ENCODE measurements around the gene GEMIN4.
A peak's percentile ranks its signal among the peaks of the same experiment; 100 is the strongest.

Gene GEMIN4

GRCh38 chr17:740240-741017 lies 11.6 kb downstream of the GEMIN4 start:
- TF ChIP-seq CTCF (conservative IDR thresholded peaks at IDR 0.05; ENCODE audit: low read depth): no peak
- no peak for DNase-seq (ENCODE audit: low spot score)
- ChIA-PET POLR2A (ENCODE audit: low non-redundant PET) (interaction anchor here (0.7 kb wide), 1 partner anchor 694 kb away, joined by 3 read pairs; no protein-coding TSS in a partner anchor), CTCF (interaction anchor here (0.6 kb wide), 1 partner anchor 262 kb away, joined by 3 read pairs; no protein-coding TSS in a partner anchor)
- peak overlapping the region; percentile 24; the same call in 1 of the 2 replicates for H3K27ac ChIP-seq

GRCh38 chr17:737561-738113 lies 14.4 kb downstream of the GEMIN4 start:
- H3K27ac ChIP-seq: peak overlapping the region; percentile 42
- POLR2A ChIA-PET (ENCODE audit: low non-redundant PET): no interaction called here
- no peak for DNase-seq (ENCODE audit: low spot score)
- CTCF ChIA-PET: interaction anchor here (0.7 kb wide), 1 partner anchor 41 kb away, joined by 3 read pairs; no protein-coding TSS in a partner anchor
- no peak for TF ChIP-seq CTCF (conservative IDR thresholded peaks at IDR 0.05; ENCODE audit: low read depth)

- ChIA-PET POLR2A (ENCODE audit: low non-redundant PET) (no interaction called here), CTCF (no interaction called here)
- H3K27ac ChIP-seq: peak overlapping the region; percentile 94
- no peak for TF ChIP-seq CTCF (conservative IDR thresholded peaks at IDR 0.05; ENCODE audit: low read depth)
- DNase-seq (ENCODE audit: low spot score): no peak
These were observed 18.3 kb downstream of the GEMIN4 start for GRCh38 chr17:733743-734142.

GRCh38 chr17:732902-733720 lies 19.0 kb downstream of the GEMIN4 start:
- ChIA-PET POLR2A (ENCODE audit: low non-redundant PET) (no interaction called here), CTCF (interaction anchor here (0.5 kb wide), 1 partner anchor 320 kb away, joined by 4 read pairs; no protein-coding TSS in a partner anchor)
- H3K27ac ChIP-seq: peak overlapping the region; percentile 94
- no peak for DNase-seq (ENCODE audit: low spot score)
- TF ChIP-seq CTCF (conservative IDR thresholded peaks at IDR 0.05; ENCODE audit: low read depth): no peak

- no peak for TF ChIP-seq CTCF (conservative IDR thresholded peaks at IDR 0.05; ENCODE audit: low read depth)
- CTCF ChIA-PET: interaction anchor here (0.5 kb wide), 1 partner anchor 320 kb away, joined by 4 read pairs; no protein-coding TSS in a partner anchor
- H3K27ac ChIP-seq: peak within 1 kb of the TSS; percentile 94
- POLR2A ChIA-PET (ENCODE audit: low non-redundant PET): no interaction called here
- peak; percentile 73 for DNase-seq (ENCODE audit: low spot score)
These were observed 19.8 kb downstream of the GEMIN4 start, which contains the start of gene TLCD3A for GRCh38 chr17:732067-732901. TLCD3A (plus strand) TSS chr17:732596; CDS start chr17:732648, 52 bp downstream.
